HL-60 (cell line): ENCODE data around the gene ZNF678.
"Not testable (repeated sequence)": the region's sequence is repeated elsewhere in the genome, so short reads cannot be mapped to it uniquely, and the experiment has no call there.

Source experiments
- DNase-seq, 2 experiments: peaks; one replicate each; pipeline ENCODE4 v3.0.0-alpha.2; 2010 to 2020; ENCODE audit warnings: low read depth in 1 of 2, low spot score in 1 of 2
- H3K27ac ChIP-seq: fragments of 250-450 bp; sonication (Bioruptor Pico); replicated peaks from 2 replicates; pipeline ENCODE4 v1.5.1; 2020; ENCODE audit warnings: mild to moderate bottlenecking, moderate library complexity
- H3K27me3 ChIP-seq: fragments of 250-450 bp; sonication (Bioruptor Pico); 2 replicates; pipeline ENCODE4 v1.5.1; 2021; ENCODE audit warnings: mild to moderate bottlenecking, moderate library complexity; ENCODE audit not compliant: insufficient read depth, poor library complexity, severe bottlenecking
- H3K4me3 ChIP-seq: replicated peaks from 2 replicates; pipeline ENCODE4 v1.5.1; 2011; ENCODE audit warnings: mild to moderate bottlenecking, control low read depth, low read length; ENCODE audit not compliant: insufficient read depth
- CTCF ChIP-seq: IDR thresholded peaks from one replicate; pipeline ENCODE4 v1.5.1; 2011; ENCODE audit warnings: low read length, control low read depth, inconsistent platforms; ENCODE audit not compliant: insufficient read depth
- GABPA ChIP-seq: IDR thresholded peaks from 2 replicates; pipeline ENCODE4 v1.6.1; 2012; ENCODE audit warnings: low read depth
- POLR2AphosphoS5 ChIP-seq: IDR thresholded peaks from 2 replicates; pipeline ENCODE4 v1.6.1; 2012; ENCODE audit warnings: low read depth
- REST ChIP-seq: IDR thresholded peaks from 2 replicates; pipeline ENCODE4 v1.6.1; 2012; ENCODE audit warnings: low read depth; ENCODE audit not compliant: insufficient replicate concordance
- SPI1 ChIP-seq: IDR thresholded peaks from 2 replicates; pipeline ENCODE4 v1.6.1; 2012; ENCODE audit warnings: low read depth, mild to moderate bottlenecking, borderline replicate concordance

The ZNF678 gene

GRCh38 chr1:227547310-227548118, 15.8 kb upstream of the ZNF678 start:
- no peak overlapping the region for H3K4me3 ChIP-seq
- H3K27me3 ChIP-seq = no peaks in the 10 kb centered on the region
- no peak overlapping the region for H3K27ac ChIP-seq
- TF ChIP-seq GABPA (no peak), SPI1 (no peak)
- DNase-seq = no peak

GRCh38 chr1:227548119-227548397, 15.3 kb upstream of the ZNF678 start:
- H3K27me3 ChIP-seq = no peaks in the 10 kb centered on the region
- no peak for DNase-seq
- no peak overlapping the region for H3K4me3 ChIP-seq
- H3K27ac ChIP-seq = no peak overlapping the region
- TF ChIP-seq SPI1 (no peak), POLR2AphosphoS5 (no peak), GABPA (no peak), CTCF (no peak), REST (no peak)

GRCh38 chr1:227548448-227548847, 14.9 kb upstream of the ZNF678 start:
- TF ChIP-seq GABPA (no peak), POLR2AphosphoS5 (no peak), REST (no peak), SPI1 (no peak), CTCF (no peak)
- no peaks in the 10 kb centered on the region for H3K27me3 ChIP-seq
- no peak overlapping the region for H3K27ac ChIP-seq
- no peak overlapping the region for H3K4me3 ChIP-seq
- DNase-seq = no peak

- no peaks in the 10 kb centered on the region for H3K27me3 ChIP-seq
- TF ChIP-seq REST (no peak), SPI1 (no peak)
- H3K4me3 ChIP-seq = no peak overlapping the region
- H3K27ac ChIP-seq = no peak overlapping the region
- DNase-seq = no peak
Observed at GRCh38 chr1:227549892-227550291, 13.5 kb upstream of the ZNF678 start.

- H3K27ac ChIP-seq, H3K27me3 ChIP-seq, DNase-seq, H3K4me3 ChIP-seq: not testable (repeated sequence)
Observed at GRCh38 chr1:227551881-227552280, 11.5 kb upstream of the ZNF678 start.
